NCI-H187 treated with DMSO at 0.1 percent for 48 hours (cell line): Measurements from ENCODE around the gene ACAP1.

Experiments used
- DNase-seq: peaks from one replicate; lab custom pipeline; 2025; lab: John Stamatoyannopoulos, UW

ACAP1 gene

GRCh38 chr17:7309628-7310027, 26.7 kb upstream of the ACAP1 start:
- no peak for DNase-seq

GRCh38 chr17:7311110-7311705, 25.1 kb upstream of the ACAP1 start:
- no peak for DNase-seq

- no peak for DNase-seq
Measured at GRCh38 chr17:7312432-7313087, 23.8 kb upstream of the ACAP1 start.

- DNase-seq: no peak
Measured at GRCh38 chr17:7313088-7313889, 23.0 kb upstream of the ACAP1 start.

- no peak for DNase-seq
Measured at GRCh38 chr17:7313890-7314718, 22.2 kb upstream of the ACAP1 start.

GRCh38 chr17:7314719-7315569, 21.4 kb upstream of the ACAP1 start, which contains the start of gene GPS2:
Gene GPS2, minus strand, starts transcription at chr17:7315360. Its CDS starts 308 bp downstream, at chr17:7315052.
- no peak for DNase-seq

GRCh38 chr17:7315570-7316235, 20.6 kb upstream of the ACAP1 start:
- DNase-seq: no peak

- DNase-seq: no peak
Measured at GRCh38 chr17:7317161-7317803, 19.0 kb upstream of the ACAP1 start.

- DNase-seq: no peak
Measured at GRCh38 chr17:7318121-7318860, 18.0 kb upstream of the ACAP1 start.

GRCh38 chr17:7321466-7321865, 14.9 kb upstream of the ACAP1 start:
- no peak for DNase-seq

GRCh38 chr17:7322520-7323194, 13.7 kb upstream of the ACAP1 start:
- no peak for DNase-seq

- no peak for DNase-seq
Measured at GRCh38 chr17:7323731-7324437, 12.4 kb upstream of the ACAP1 start.

- no peak for DNase-seq
Measured at GRCh38 chr17:7324438-7324779, 11.9 kb upstream of the ACAP1 start.

GRCh38 chr17:7325031-7325528, 11.2 kb upstream of the ACAP1 start:
- DNase-seq: no peak

GRCh38 chr17:7326186-7326585, 10.1 kb upstream of the ACAP1 start:
- no peak for DNase-seq

- no peak for DNase-seq
Measured at GRCh38 chr17:7327056-7327455, 9.3 kb upstream of the ACAP1 start.

- DNase-seq: no peak
Measured at GRCh38 chr17:7327501-7327900, 8.8 kb upstream of the ACAP1 start.

- DNase-seq: no peak
Measured at GRCh38 chr17:7328009-7328408, 8.3 kb upstream of the ACAP1 start.
